ENCODE results near the gene EDN1.

DNA sequence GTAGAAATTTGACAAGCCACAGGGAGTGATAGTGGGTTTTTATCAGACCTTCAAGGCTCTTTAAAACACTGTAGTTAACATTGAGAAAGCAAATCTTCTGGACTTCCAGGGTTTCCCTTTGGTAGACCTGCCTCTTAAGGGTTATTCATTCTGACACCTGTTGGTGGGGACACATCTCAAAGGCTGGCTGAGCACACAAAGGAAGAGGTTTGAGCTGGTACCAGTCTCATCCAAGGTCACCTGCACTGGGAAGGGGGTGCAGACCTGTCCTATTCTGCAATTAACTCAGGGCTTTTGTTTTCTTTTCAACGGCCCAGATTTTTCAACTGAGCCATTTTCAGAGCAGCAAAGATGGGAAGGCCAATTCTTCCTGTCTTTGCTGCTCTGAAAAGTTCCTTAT, 45.6 kb downstream of the EDN1 start:
- no peak for TF ChIP-seq CTCF (IDR thresholded peaks at IDR 0.05)
- TF ChIP-seq POLR2A (IDR thresholded peaks at IDR 0.05) = no peak
- no peak for TF ChIP-seq POLR2AphosphoS5 (IDR thresholded peaks at IDR 0.05)
